Measurements from ENCODE around the gene SCAF8.

The SCAF8 gene

GRCh38 chr6:154758125-154758524, 24.9 kb downstream of the SCAF8 start:
- peak overlapping the region; percentile 66 for H3K27ac ChIP-seq
- DNase-seq (ENCODE audit: low spot score) = peak; percentile 31
- ChIA-PET POLR2A (ENCODE audit: low non-redundant PET) (no interaction called here), CTCF (no interaction called here)
- TF ChIP-seq, protein P1, sequence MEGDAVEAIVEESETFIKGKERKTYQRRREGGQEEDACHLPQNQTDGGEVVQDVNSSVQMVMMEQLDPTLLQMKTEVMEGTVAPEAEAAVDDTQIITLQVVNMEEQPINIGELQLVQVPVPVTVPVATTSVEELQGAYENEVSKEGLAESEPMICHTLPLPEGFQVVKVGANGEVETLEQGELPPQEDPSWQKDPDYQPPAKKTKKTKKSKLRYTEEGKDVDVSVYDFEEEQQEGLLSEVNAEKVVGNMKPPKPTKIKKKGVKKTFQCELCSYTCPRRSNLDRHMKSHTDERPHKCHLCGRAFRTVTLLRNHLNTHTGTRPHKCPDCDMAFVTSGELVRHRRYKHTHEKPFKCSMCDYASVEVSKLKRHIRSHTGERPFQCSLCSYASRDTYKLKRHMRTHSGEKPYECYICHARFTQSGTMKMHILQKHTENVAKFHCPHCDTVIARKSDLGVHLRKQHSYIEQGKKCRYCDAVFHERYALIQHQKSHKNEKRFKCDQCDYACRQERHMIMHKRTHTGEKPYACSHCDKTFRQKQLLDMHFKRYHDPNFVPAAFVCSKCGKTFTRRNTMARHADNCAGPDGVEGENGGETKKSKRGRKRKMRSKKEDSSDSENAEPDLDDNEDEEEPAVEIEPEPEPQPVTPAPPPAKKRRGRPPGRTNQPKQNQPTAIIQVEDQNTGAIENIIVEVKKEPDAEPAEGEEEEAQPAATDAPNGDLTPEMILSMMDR (conservative IDR thresholded peaks at IDR 0.05; ENCODE audit: low read depth) = no peak

DNA sequence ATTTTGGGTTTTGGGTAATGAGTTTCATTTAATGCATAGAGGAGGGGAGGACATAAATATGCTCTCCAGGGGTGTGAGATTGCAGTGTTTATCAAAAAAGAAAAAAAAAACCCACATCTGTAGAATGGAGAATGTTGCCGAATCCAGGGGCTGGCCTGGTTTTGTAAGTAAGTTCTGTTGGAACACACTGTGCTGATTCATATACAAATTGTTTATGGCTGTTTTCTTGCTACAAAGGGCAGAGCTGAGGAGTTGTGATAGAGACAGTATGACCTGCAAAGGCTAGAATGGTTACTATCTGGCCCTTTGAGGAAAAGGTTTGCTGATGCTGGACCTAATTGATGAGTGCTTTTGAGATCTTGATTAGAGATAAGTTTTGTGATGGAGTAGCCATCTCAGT, 30.4 kb downstream of the SCAF8 start:
- CTCF ChIA-PET = no interaction called here
- POLR2A ChIA-PET (ENCODE audit: low non-redundant PET) = no interaction called here

GRCh38 chr6:154765273-154765672, 32.1 kb downstream of the SCAF8 start:
- TF ChIP-seq, protein P1 (conservative IDR thresholded peaks at IDR 0.05; ENCODE audit: low read depth) = no peak
- no peak for DNase-seq (ENCODE audit: low spot score)
- ChIA-PET CTCF (no interaction called here), POLR2A (ENCODE audit: low non-redundant PET) (no interaction called here)
- no peak overlapping the region for H3K27ac ChIP-seq

More for the DNA sequence above, 30.4 kb downstream of the SCAF8 start:
- TF ChIP-seq, protein P1 (conservative IDR thresholded peaks at IDR 0.05; ENCODE audit: low read depth) = no peak
- DNase-seq (ENCODE audit: low spot score) = no peak
- no peak overlapping the region for H3K27ac ChIP-seq

- TF ChIP-seq, protein P1 (conservative IDR thresholded peaks at IDR 0.05; ENCODE audit: low read depth) = no peak
- CTCF ChIA-PET = no interaction called here
- DNase-seq (ENCODE audit: low spot score) = no peak
- no peak overlapping the region for H3K27ac ChIP-seq
- POLR2A ChIA-PET (ENCODE audit: low non-redundant PET) = no interaction called here
These were observed 33.1 kb downstream of the SCAF8 start for GRCh38 chr6:154766288-154766687.

DNA sequence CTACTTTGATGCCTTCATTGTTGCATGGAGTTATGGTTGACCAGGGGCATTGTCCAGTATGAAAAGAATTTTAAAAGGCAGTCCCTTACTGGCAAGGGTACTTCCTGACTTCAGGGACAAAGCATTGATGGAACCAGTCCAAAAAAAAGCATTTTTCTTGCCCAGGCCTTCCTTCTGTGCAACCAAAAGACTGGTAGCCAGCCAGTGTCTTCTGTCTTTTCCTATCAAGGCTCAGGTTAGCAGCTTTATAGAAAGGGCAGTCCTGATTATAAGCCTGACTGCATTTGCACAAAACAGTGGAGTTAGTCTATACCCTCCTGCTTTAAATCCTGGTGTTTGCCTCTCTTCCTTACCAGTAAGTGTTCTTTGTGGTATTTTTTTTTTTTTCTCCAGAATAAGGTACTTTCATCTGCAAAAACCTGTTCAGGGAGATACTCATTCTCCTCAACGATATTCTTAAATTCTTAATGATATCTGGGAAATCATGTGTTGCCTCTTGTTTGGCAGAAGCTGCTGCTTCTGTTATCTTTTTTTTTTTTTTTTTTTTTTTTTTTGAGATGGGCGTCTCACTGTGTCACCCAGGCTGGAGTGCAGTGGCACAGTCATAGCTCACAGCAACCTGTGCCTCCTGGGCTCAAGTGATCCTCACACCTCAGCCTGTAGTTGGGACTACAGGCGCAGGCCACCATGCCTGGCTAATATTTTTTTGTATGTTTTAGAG, 33.9 kb downstream of the SCAF8 start:
- no peak overlapping the region for H3K27ac ChIP-seq
- POLR2A ChIA-PET (ENCODE audit: low non-redundant PET) = no interaction called here
- TF ChIP-seq, protein P1 (conservative IDR thresholded peaks at IDR 0.05; ENCODE audit: low read depth) = no peak
- CTCF ChIA-PET = interaction anchor here (0.5 to 0.6 kb wide), 2 partner anchors 30 to 809 kb away, joined by 3 to 4 read pairs; no protein-coding TSS in a partner anchor
- no peak for DNase-seq (ENCODE audit: low spot score)

- DNase-seq (ENCODE audit: low spot score) = no peak
- ChIA-PET CTCF (no interaction called here), POLR2A (ENCODE audit: low non-redundant PET) (no interaction called here)
- TF ChIP-seq, protein P1 (conservative IDR thresholded peaks at IDR 0.05; ENCODE audit: low read depth) = no peak
- H3K27ac ChIP-seq = no peak overlapping the region
These were observed 35.1 kb downstream of the SCAF8 start for GRCh38 chr6:154768280-154768679.
